ENCODE measurements around the gene KLF2. TPM values are rescaled to one million over a fixed set of nuclear protein-coding genes. Genes with fewer than 3 reads are reported as not detected.

The KLF2 gene
- total and polyA plus RNA-seq, 8 donors: 9.5 to 107 (median 59.3) TPM

GRCh38 chr19:16335226-16335625 is 10.6 kb downstream of the KLF2 start:
- H3K27ac ChIP-seq: no peak overlapping the region
- WGBS, 5 donors: 90 to 97% (median 97%) methylated on average over 13 to 20 of the region's 20 CpGs
- H3K4me3 ChIP-seq: no peak overlapping the region
- TF ChIP-seq CTCF (IDR thresholded peaks at IDR 0.05): no peak
- no peaks in the 10 kb centered on the region for H3K27me3 ChIP-seq
- DNase-seq: no peak
- intact Hi-C loops (cut with DNase I; ENCODE audit: low total_unique reads): no loop called here
- H3K9me3 ChIP-seq: no peaks in the 10 kb centered on the region
- no peaks in the 10 kb centered on the region for H3K36me3 ChIP-seq
- peaks cover 8 to 35% (median 17%) of the 10 kb centered on the region in 4 donors for H3K4me1 ChIP-seq

- H3K4me3 ChIP-seq: no peak overlapping the region
- TF ChIP-seq POLR2A (IDR thresholded peaks at IDR 0.05) (no peak), POLR2AphosphoS5 (IDR thresholded peaks at IDR 0.05) (no peak), CTCF (IDR thresholded peaks at IDR 0.05) (no peak), EP300 (IDR thresholded peaks at IDR 0.05) (no peak)
- no peak overlapping the region for H3K27ac ChIP-seq
- no peak for DNase-seq
- intact Hi-C loops (cut with DNase I; ENCODE audit: low total_unique reads): no loop called here
- no peaks in the 10 kb centered on the region for H3K27me3 ChIP-seq
- WGBS, 5 donors: 91 to 99% (median 97%) methylated on average over 4 of the region's 4 CpGs
- H3K36me3 ChIP-seq: no peaks in the 10 kb centered on the region
- H3K9me3 ChIP-seq: no peaks in the 10 kb centered on the region
- peaks cover 8 to 28% (median 20%) of the 10 kb centered on the region in 4 donors for H3K4me1 ChIP-seq
Measured at GRCh38 chr19:16336571-16336970, 11.9 kb downstream of the KLF2 start.

- peaks cover 8 to 42% (median 23%) of the 10 kb centered on the region in 4 donors for H3K4me1 ChIP-seq
- TF ChIP-seq POLR2AphosphoS5 (IDR thresholded peaks at IDR 0.05) (no peak), CTCF (IDR thresholded peaks at IDR 0.05) (no peak), EP300 (IDR thresholded peaks at IDR 0.05) (no peak), POLR2A (IDR thresholded peaks at IDR 0.05) (no peak)
- no peaks in the 10 kb centered on the region for H3K9me3 ChIP-seq
- H3K27ac ChIP-seq: peak overlapping the region in 4 of 5 donors; percentile 24 to 65 (median 46)
- DNase-seq: no peak
- no peaks in the 10 kb centered on the region for H3K36me3 ChIP-seq
- intact Hi-C loops (cut with DNase I; ENCODE audit: low total_unique reads): no loop called here
- 77 to 87% (median 83%) methylated on average over 13 of the region's 13 CpGs for WGBS, 5 donors
- no peaks in the 10 kb centered on the region for H3K27me3 ChIP-seq
- no peak overlapping the region for H3K4me3 ChIP-seq
Measured at GRCh38 chr19:16337809-16338469, 13.3 kb downstream of the KLF2 start.

GRCh38 chr19:16338470-16339360 is 14.1 kb downstream of the KLF2 start:
- Histone ChIP-seq H3K4me1 (peaks cover 8 to 47% (median 23%) of the 10 kb centered on the region in 4 donors), H3K27ac (peak overlapping the region in 4 of 5 donors; percentile 24 to 65 (median 46)), H3K36me3 (no peaks in the 10 kb centered on the region), H3K27me3 (no peaks in the 10 kb centered on the region), H3K9me3 (no peaks in the 10 kb centered on the region), H3K4me3 (peak overlapping the region in 1 of 4 donors; percentile 15)
- TF ChIP-seq POLR2A (IDR thresholded peaks at IDR 0.05) (no peak), CTCF (IDR thresholded peaks at IDR 0.05) (no peak), POLR2AphosphoS5 (IDR thresholded peaks at IDR 0.05) (no peak), EP300 (IDR thresholded peaks at IDR 0.05) (no peak)
- intact Hi-C loops (cut with DNase I; ENCODE audit: low total_unique reads): no loop called here
- DNase-seq: peak in 1 of 2 donors; percentile 64
- WGBS, 5 donors: 35 to 52% (median 43%) methylated on average over 9 to 30 of the region's 30 CpGs

Data from stomach (tissue), 9 donors.